HepG2 (cell line): ENCODE data around the gene RABEP2. TPM values are rescaled to one million over a fixed set of nuclear protein-coding genes. Genes with fewer than 3 reads are reported as not detected.
A peak's percentile ranks its signal among the peaks of the same experiment; 100 is the strongest.

Experiments used
- ATAD3A ChIP-seq: sonication (generic); formaldehyde crosslinking; IDR thresholded peaks from 2 replicates; pipeline ENCODE4 v1.4.0; 2020; ENCODE audit warnings: missing genetic modification reagents
- CREB3 ChIP-seq: sonication (generic); formaldehyde crosslinking; IDR thresholded peaks from 2 replicates; pipeline ENCODE4 v1.5.0; 2020; ENCODE audit warnings: missing genetic modification reagents
- ESRRA ChIP-seq: sonication (generic); formaldehyde crosslinking; IDR thresholded peaks from 2 replicates; pipeline ENCODE4 v1.5.1; 2020; ENCODE audit warnings: mild to moderate bottlenecking, low read depth, missing genetic modification reagents
- FOXA3 ChIP-seq: IDR thresholded peaks from 2 replicates; pipeline ENCODE4 v1.6.1; 2016; ENCODE audit warnings: missing genetic modification reagents, missing compliant biosample characterization
- GRHL1 ChIP-seq: sonication (generic); formaldehyde crosslinking; conservative IDR thresholded peaks from 2 replicates; pipeline ENCODE4 v1.8.0; 2022; ENCODE audit warnings: missing genetic modification reagents
- HHEX ChIP-seq: IDR thresholded peaks from 2 replicates; pipeline ENCODE4 v1.6.1; 2016; ENCODE audit warnings: control low read depth
- HNRNPK ChIP-seq: fragments of 200-400 bp; formaldehyde crosslinking; IDR thresholded peaks from 2 replicates; pipeline ENCODE4 v1.6.1; 2018; ENCODE audit warnings: low read length, low read depth, moderate library complexity, mild to moderate bottlenecking; ENCODE audit not compliant: poor library complexity, severe bottlenecking
- KAT7 ChIP-seq: IDR thresholded peaks from 2 replicates; pipeline ENCODE4 v1.6.1; 2018; ENCODE audit warnings: borderline replicate concordance, missing compliant biosample characterization
- KDM2A ChIP-seq: sonication (generic); formaldehyde crosslinking; IDR thresholded peaks from 2 replicates; pipeline ENCODE4 v1.4.0; 2020; ENCODE audit warnings: low read depth, missing genetic modification reagents, borderline replicate concordance
- MXI1 ChIP-seq: IDR thresholded peaks from 3 replicates; pipeline ENCODE4 v1.6.1; 2012; ENCODE audit warnings: low read depth, low read length, inconsistent platforms, borderline replicate concordance
- NR2F1 ChIP-seq, 2 experiments: fragments of 450-650 bp in 1 of 2; formaldehyde crosslinking in 1 of 2; IDR thresholded peaks; 2 replicates each; pipeline versions ENCODE4 v1.5.0 to v1.6.1; 2016 to 2020; ENCODE audit warnings: mild to moderate bottlenecking in 1 of 2, missing compliant biosample characterization in 1 of 2, missing genetic modification reagents in 1 of 2, moderate library complexity in 1 of 2
- PITX1 ChIP-seq: sonication (generic); formaldehyde crosslinking; IDR thresholded peaks from 2 replicates; pipeline ENCODE4 v1.5.1; 2020; ENCODE audit warnings: mild to moderate bottlenecking, missing genetic modification reagents
- PPARG ChIP-seq: conservative IDR thresholded peaks from 2 replicates; pipeline ENCODE4 v1.6.1; 2016; ENCODE audit warnings: missing biosample characterization, missing genetic modification reagents
- RBM39 ChIP-seq: fragments of 200-400 bp; formaldehyde crosslinking; IDR thresholded peaks from one replicate; pipeline ENCODE4 v1.6.1; 2018; ENCODE audit warnings: antibody characterized with exemption, mild to moderate bottlenecking, low read depth, low read length; ENCODE audit not compliant: poor library complexity, severe bottlenecking
- RFXAP ChIP-seq: sonication (generic); formaldehyde crosslinking; IDR thresholded peaks from 2 replicates; pipeline ENCODE4 v1.4.0; 2020; ENCODE audit warnings: missing genetic modification reagents, borderline replicate concordance
- SIX1 ChIP-seq: sonication (generic); formaldehyde crosslinking; IDR thresholded peaks from 2 replicates; pipeline ENCODE4 v1.4.0; 2020; ENCODE audit warnings: missing genetic modification reagents, borderline replicate concordance
- SMARCE1 ChIP-seq: fragments of 450-650 bp; IDR thresholded peaks from 2 replicates; pipeline ENCODE4 v1.6.1; 2017; ENCODE audit warnings: borderline replicate concordance
- SMC3 ChIP-seq: IDR thresholded peaks from 2 replicates; pipeline ENCODE4 v1.6.1; 2011; ENCODE audit warnings: low read length, improper control_type of control experiment
- THAP11 ChIP-seq: IDR thresholded peaks from 2 replicates; pipeline ENCODE4 v1.6.1; 2016; ENCODE audit warnings: missing biosample characterization, missing genetic modification reagents
- ZBTB38 ChIP-seq: sonication (generic); formaldehyde crosslinking; IDR thresholded peaks from 2 replicates; pipeline ENCODE4 v1.5.1; 2020; ENCODE audit warnings: mild to moderate bottlenecking, missing genetic modification reagents
- ZNF180 ChIP-seq: sonication (generic); formaldehyde crosslinking; IDR thresholded peaks from 2 replicates; pipeline ENCODE4 v1.4.0; 2020; ENCODE audit warnings: low read depth, missing genetic modification reagents, borderline replicate concordance
- ZNF546 ChIP-seq: sonication (generic); formaldehyde crosslinking; conservative IDR thresholded peaks from 2 replicates; pipeline ENCODE4 v1.8.1; 2023; ENCODE audit warnings: mild to moderate bottlenecking, missing genetic modification reagents
- ZNF615 ChIP-seq: sonication (generic); formaldehyde crosslinking; IDR thresholded peaks from 2 replicates; pipeline ENCODE4 v1.5.0; 2020; ENCODE audit warnings: mild to moderate bottlenecking, missing genetic modification reagents, borderline replicate concordance
- ZNF75D ChIP-seq: sonication (generic); formaldehyde crosslinking; IDR thresholded peaks from 2 replicates; pipeline ENCODE4 v1.8.1; 2023; ENCODE audit warnings: missing genetic modification reagents, mild to moderate bottlenecking, borderline replicate concordance
- polyA plus RNA-seq, 8 experiments: library from polyadenylated mRNA; depleted of rRNA in 3 of 8; stranded (reverse) in 7 of 8; unstranded in 1 of 8; fragments of >200 nt; fragmentation: Illumina TruSeq in 4 of 8; extraction: Trizol in 4 of 8; gene quantifications; 2 replicates each; pipeline versions ENCODE4 v1.2.1 to v1.2.3, GENCODE V29; 2011 to 2016; ENCODE audit warnings: low read depth in 4 of 8, missing spikeins in 1 of 8, mixed read lengths in 1 of 8; ENCODE audit not compliant: insufficient read depth in 1 of 8
- total RNA-seq, 5 experiments: library from RNA; depleted of rRNA; stranded (reverse); fragments of >200 nt; fragmentation: Illumina TruSeq; extraction: Trizol; gene quantifications; 2 replicates each; pipeline ENCODE4 v1.2.3, GENCODE V29; 2016; ENCODE audit warnings: low read depth in 1 of 5
- TF ChIP-seq, protein P1 (sequence below): IDR thresholded peaks from 2 replicates; pipeline ENCODE4 v1.6.1; 2016
- TF ChIP-seq, protein P2 (sequence below): sonication (generic); formaldehyde crosslinking; IDR thresholded peaks from 2 replicates; pipeline ENCODE4 v1.4.0; 2020; ENCODE audit warnings: mild to moderate bottlenecking, missing genetic modification reagents

RABEP2 gene
- total and polyA plus RNA-seq, 2 of the 13 experiments (the other 11 are each of a cell fraction or from before 2014, with no cell fraction given) = 10.8 to 18.4 TPM

- TF ChIP-seq SMC3 (no peak), ZBTB38 (CRISPR knock-in tag) (no peak), ESRRA (CRISPR knock-in tag) (peak; percentile 85; the same call in 1 of the 2 replicates), FOXA3 (CRISPR knock-in tag) (no peak), RFXAP (CRISPR knock-in tag) (no peak), ZNF546 (no peak), MXI1 (no peak), ZNF75D (CRISPR knock-in tag) (no peak), HHEX (CRISPR knock-in tag) (peak; percentile 28; the same call in 1 of the 2 replicates), GRHL1 (CRISPR knock-in tag) (no peak), CREB3 (CRISPR knock-in tag) (no peak), THAP11 (no peak; the same call in 1 of the 2 replicates), KAT7 (CRISPR knock-in tag) (no peak), HNRNPK (no peak), KDM2A (CRISPR knock-in tag) (peak; percentile 72), PITX1 (CRISPR knock-in tag) (peak; percentile 60; the same call in 1 of the 2 replicates), NR2F1 (CRISPR knock-in tag; IDR thresholded peaks at IDR 0.05) (no peak), SMARCE1 (no peak), ZNF180 (CRISPR knock-in tag) (no peak), RBM39 (peak; percentile 87), SIX1 (CRISPR knock-in tag) (no peak; the same call in 1 of the 2 replicates), PPARG (no peak), ATAD3A (CRISPR knock-in tag) (no peak), ZNF615 (CRISPR knock-in tag) (no peak)
- TF ChIP-seq, protein P1, sequence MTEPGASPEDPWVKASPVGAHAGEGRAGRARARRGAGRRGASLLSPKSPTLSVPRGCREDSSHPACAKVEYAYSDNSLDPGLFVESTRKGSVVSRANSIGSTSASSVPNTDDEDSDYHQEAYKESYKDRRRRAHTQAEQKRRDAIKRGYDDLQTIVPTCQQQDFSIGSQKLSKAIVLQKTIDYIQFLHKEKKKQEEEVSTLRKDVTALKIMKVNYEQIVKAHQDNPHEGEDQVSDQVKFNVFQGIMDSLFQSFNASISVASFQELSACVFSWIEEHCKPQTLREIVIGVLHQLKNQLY (CRISPR knock-in tag) = 0 out of 2 replicates have a peak, but pooled peaks have one; percentile 20
- TF ChIP-seq, protein P2, sequence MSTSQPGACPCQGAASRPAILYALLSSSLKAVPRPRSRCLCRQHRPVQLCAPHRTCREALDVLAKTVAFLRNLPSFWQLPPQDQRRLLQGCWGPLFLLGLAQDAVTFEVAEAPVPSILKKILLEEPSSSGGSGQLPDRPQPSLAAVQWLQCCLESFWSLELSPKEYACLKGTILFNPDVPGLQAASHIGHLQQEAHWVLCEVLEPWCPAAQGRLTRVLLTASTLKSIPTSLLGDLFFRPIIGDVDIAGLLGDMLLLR (CRISPR knock-in tag) = no peak
These were observed 569 bp upstream of the RABEP2 start (continued) for GRCh38 chr16:28925386-28926228.
